Stimulated activated CD8-positive, alpha-beta memory T cell treated with anti-CD3 and anti-CD28 coated beads, Interleukin-4, amount 100 ng/mL, for 4 hours (primary cell): ENCODE data around the gene OTUD5.
A peak's percentile ranks its signal among the peaks of the same experiment; 100 is the strongest.

Experiments used
- DNase-seq, 2 donors: peaks; one replicate each; pipeline ENCODE4 v3.0.0-alpha.2; 2020; ENCODE audit warnings: low read depth in 2 of 2, low spot score in 1 of 2

OTUD5 gene

DNA sequence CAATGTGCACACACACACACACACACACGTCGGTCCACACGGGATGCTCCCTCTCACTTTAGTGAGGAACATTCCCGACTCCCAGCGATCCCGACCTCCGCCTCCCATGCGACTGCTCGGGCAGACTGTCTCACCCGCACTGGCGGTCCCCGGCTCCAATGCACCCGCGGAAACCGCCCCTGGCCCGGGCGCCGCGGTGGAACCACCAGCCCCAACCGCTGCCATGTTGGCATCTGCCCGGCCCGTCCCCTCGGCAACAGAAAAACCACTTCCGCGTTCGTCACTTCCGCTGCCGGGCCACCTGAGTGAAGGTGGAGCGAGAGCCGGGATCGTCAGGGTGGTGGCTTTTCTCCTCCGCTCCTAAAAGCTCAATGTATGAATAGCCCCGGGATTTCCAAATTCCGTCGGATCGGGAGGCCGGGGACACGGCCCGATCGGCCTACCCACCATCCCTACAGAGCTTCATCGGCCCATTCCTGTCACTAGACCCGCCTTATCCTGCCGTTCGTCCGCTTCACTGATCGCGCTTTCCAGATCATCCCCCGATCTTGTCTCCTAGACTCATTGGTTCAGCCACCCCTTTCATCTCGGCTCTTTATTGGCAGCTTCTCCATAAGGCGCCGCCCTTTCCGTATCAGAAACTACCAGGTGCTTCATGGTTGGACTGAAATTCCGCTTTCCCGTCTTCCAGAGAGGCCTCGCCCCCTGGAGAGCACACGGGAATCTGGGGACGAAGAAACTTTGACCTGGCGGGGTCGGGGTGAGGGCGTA, 45.8 kb downstream of the OTUD5 start, which contains the start of gene SLC35A2:
SLC35A2 (minus strand) TSS at position 235 of the 771 bp plus-strand sequence; CDS start at position 225, 10 bp downstream.
- peak; percentile 65 to 72 for DNase-seq

DNA sequence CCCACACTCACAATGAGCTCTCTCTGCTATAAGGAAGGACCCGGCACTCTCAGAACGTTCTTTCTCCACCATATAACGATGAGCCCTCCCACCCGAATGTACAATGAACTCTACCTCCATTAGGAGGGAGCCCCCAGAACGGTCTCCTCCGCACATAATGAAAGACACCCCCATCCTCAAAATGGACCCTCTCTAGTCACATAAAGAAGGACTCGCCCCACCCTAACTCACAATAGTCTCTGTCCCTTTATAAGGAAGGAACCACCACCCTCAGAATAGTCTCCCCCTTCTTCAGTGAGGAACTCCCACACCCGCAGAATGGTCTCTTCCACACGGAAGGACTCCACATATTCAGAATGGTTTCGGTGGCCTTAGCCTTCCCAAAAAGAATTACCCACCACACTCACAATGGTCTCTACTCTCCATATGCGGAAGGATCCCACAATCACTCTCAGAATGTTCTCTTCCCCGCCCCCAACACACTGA, 46.4 kb downstream of the OTUD5 start:
- DNase-seq: no peak

DNA sequence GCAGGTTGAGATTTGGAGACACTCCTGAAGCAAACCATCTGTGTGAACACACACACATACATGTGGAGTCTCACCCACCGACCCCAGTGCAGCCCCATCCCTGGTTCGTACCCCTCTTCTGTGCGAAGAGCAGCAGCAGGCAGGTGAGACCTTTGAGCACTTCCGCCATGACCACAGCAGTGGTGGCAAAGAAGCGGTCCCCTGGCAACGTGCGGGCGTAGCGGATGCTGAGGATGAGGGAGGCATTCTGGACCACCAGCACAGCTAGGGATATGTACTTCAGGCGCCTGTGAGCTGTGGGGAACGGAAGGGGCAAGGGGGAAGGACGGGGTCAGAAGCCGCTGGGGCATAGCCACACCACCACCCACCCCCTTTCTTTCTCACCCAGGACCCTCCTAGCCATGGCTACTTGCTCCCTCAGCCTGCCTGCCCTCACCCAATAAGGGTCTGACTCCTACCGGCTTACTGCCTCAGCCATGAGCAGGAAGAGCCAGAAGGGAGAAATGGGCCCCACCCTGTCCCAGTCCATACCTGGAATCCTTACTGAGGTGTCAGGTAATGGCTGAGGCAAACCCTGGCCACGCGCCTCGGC, 47.6 kb downstream of the OTUD5 start:
- DNase-seq: no peak

DNA sequence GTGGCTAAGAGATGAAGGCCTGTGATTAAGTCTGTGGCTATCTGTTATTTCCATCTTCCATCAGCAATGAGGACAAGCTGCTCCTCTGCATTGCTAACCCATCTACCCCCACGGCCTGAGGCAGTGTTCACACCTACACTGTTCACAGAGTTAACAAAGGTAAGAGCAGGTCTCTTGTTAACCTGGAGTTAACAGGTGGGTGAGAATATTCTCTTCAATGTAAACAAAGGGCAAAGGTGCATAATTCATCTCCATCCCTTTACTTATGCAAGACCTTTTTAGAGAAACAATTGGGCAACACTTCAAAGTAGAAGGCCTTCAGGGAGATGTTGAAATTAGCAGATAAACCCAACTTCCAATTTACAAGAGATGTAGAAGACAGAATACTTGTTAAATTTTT, 48.8 kb downstream of the OTUD5 start:
- no peak for DNase-seq

DNA sequence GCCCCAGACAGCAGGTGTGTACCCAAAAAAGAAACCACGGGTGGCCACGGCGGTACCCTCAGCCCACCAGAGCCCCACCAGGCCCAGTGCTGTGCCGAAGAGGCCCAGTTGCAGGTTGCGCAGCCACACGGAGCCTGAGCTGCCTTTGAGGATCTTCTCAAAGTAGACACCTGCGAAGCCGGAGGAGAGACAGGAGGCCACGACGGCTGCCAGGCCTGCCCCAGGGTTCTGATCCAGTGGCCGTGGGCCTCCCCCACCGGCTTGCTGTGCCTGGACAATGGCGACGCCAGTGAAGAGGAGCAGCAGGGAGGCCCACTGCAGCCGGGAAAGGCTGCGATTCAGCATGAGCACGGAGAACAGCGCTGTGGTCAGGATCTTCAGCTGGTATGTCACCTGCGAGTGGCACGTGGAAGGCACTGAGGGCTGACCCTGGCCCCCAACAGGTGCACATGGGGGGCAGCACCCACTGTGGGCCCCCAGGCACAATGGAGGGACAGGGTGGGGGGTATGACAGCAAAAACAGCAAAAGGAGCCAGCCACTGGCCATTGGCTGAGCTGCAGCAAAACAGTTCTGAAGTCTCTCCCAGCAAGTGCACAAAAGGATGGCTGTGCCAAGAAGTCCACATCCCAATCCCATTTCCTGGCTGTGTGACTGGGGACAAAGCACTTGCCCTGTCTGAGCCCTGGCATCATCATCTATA, 52.2 kb downstream of the OTUD5 start:
- DNase-seq: no peak

DNA sequence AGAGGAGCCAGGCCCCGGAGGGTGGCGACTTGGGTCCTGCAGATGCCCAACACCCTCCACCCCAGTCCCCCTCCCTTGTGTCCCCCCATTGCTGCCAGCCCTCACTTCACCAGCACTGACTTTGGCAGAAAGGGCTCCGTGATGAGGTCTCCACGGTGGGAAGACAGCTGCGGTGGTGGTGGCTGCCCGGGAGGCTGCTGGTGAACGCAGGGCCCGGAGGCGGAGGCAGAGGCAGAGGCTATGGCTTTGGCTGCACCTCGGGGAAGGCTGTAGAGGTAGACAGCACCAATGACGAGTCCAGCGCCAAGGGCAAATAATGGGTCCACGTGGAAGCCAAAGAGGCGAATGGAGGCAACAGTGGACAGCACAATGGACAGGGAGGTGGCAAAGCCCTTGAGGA, 52.8 kb downstream of the OTUD5 start:
- no peak for DNase-seq

DNA sequence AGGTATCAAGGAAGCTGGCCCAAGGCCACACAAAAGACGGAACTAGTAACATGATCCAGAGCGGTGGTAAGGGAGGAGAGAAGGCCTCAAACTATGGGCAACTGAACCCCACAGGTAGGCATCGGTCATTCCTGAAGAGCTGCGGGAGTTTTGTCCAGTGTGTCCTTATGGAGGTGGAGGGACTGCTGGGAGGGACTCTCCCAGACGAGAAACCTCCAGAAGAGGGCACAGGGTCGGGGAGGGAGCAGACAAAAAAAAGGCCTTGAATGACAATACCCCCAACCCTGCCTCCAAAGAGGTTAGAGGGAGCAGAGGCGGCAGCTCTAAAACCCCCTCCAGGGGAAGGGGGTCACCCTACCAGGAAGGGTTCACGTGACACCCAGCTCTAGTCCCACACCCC, 53.2 kb downstream of the OTUD5 start:
- no peak for DNase-seq

DNA sequence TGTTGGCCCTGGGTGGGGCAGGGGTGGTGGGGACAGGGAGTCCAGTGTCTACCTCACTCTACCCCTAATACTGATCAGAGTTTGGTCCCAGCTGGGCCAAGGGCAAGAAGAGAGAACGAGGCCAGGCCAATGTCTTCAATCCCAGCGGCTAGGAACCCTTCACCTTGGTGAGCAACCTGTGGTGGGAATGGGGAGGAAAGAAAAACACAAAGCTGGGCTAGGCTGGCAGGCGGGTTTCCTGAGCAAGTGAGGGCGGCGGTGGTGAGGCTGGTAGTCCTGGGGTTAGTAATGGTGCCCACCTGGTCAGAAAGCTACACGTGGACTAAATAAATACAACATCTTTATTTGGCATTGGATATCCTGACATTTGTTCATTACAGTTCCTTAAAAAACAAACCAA, 54.1 kb downstream of the OTUD5 start:
- DNase-seq: no peak

DNA sequence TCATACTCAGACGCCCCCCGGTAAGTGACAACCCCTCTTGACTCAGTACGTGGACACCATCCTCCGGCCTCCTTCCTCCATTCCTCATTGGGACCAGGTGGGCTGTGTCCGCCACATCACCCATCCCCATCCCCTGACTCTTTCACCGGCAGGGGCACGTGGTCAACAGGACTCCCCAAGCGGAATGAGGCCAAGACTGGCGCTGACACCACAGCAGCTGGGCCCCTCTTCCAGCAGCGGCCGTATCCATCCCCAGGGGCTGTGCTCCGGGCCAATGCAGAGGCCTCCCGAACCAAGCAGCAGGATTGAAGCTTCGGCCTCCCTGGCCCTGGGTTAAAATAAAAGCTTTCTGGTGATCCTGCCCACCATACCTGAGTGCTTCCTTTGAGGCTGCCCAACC, 54.6 kb downstream of the OTUD5 start:
- no peak for DNase-seq

DNA sequence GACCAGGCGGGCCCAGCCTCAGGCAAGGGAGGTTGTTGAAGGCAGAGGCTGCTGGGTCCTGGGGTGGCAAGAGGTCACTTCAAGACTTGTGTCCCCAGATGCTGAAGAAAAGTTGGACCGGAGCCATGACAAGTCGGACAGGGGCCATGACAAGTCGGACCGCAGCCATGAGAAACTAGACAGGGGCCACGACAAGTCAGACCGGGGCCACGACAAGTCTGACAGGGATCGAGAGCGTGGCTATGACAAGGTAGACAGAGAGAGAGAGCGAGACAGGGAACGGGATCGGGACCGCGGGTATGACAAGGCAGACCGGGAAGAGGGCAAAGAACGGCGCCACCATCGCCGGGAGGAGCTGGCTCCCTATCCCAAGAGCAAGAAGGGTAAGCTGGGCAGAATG, 55.3 kb downstream of the OTUD5 start:
- no peak for DNase-seq

DNA sequence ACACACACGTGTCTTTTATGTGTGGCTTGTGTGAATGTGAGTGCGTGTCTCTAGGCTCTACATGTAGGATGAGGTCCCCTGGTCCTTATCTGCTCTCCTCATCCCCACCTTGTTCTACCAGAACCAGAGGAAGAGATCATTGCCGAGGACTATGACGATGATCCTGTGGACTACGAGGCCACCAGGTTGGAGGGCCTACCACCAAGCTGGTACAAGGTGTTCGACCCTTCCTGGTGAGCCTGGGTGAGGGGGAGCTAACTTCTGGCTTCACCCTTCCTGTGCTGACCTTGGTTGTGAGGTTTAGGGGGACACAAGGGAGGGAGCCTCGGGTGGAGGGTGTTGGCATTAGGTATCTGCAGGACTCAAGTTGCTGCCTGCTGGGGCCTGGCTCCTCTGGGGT, 56.3 kb downstream of the OTUD5 start:
- DNase-seq: no peak

DNA sequence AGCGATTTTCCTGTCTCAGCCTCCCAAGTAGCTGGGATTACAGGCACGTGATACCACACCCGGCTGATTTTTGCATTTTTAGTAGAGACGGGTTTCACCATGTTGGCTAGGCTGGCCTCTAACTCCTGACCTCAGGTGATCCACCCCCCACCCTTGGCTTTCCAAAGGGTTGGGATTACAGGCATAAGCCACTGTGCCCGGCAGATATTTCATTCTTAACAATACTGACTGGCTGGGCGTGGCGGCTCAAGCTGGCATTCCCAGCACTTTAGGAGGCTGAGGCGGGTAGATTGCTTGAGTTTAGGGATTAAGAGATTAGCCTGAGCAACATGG, 58.4 kb downstream of the OTUD5 start:
- DNase-seq: no peak

DNA sequence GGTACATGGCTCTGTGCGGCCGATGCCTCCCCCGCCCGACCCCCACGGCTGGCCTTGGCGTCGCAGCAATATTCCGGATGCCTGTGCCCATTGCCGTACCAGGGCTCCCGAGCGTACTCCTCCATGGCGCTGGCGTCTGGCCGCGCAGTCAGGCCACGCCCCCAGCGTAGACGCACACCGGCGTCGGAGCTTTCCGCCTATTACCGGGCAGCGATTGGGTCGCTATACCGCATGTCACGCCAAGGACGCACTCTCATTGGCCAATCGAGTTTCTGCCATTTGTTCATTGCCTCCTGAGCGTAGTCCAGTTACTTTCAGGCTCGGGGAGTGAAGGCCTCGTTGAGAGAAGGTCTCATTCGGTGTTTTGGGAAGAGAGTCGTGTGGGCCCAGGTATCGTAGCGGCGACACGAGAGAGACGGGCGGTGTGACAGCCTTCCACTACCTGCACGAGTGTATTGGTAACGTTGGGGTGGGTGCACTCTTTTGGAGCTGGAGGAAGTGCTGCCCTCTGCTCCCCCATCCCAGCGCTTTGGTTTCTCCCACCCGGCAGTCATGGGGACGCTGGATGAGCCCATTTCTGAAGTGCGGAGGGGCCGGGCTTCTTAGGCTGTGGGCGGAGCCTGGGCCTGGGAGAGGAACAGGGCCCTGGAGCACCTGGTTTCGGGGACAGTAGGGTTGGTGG, 59.6 kb downstream of the OTUD5 start, which contains the start of the genes PQBP1 and TIMM17B:
PQBP1 (plus strand) TSS at position 306 of the 682 bp plus-strand sequence. CDS start 580 bp downstream, outside the sequence.
TIMM17B (minus strand) TSS at position 144 of the 682 bp plus-strand sequence; CDS start at position 125, 19 bp downstream.
- DNase-seq: peak; percentile 58 to 75

DNA sequence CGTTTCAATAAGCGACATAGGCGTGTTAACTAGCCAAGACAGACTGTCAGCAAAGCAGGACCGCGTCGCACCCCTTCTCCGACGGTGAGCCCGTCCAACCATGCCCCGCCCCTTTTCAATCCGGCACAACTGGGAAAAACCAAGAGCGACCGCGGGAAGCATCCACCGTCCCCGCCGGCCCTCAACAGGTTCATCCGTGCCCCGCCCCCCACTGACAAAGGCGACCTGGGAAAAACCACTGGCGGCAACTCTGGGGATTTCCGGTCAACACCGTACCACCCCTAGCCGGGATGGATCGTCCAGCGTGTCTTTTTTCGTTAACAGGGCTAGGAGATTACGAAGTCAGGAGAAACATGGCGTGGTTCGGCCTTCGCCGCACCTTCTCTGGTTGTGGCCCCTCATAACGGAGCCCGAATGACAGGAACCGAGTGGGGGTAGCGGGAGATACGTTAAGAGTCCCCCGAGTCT, 60.2 kb downstream of the OTUD5 start:
- DNase-seq: peak in 1 of 2 donors; percentile 38

DNA sequence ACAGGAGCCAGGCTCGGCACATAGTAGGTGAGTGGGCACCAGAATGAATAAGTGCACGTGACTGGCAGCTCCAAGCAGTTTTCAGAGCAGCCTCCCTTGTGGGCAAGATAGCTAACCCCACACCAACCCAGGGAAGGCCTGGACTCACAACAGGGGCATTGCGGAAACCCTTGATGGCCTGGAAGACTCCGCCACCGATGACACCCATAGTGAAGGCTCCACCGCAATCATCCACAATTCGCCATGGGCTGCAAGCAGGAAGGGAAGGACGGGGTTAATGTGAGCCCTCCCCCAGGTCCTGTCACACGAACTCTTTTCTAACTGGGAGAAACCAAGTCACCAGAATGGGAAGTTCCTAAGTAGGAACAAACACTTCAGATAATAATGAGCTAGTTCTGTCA, 60.8 kb downstream of the OTUD5 start:
- no peak for DNase-seq

DNA sequence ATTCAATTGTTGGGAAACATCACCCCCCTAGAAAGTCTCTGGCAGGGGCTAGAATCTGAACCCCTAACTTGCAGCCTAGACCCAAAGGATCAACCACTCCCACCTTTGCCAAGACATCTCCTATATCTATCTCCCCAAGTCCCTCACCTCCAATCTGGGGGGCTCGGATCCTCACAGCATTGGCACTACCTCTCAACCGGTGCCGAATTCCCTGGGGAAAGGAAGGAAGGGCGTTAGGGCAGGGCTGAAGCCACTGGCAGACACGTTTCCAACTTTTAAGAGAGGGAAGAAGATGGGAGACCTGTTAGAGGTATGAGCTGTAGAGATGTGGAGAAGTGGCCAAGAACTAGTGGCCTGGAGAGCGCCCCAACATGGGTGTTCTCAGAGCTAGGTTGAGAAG, 62.5 kb downstream of the OTUD5 start:
- DNase-seq: no peak

DNA sequence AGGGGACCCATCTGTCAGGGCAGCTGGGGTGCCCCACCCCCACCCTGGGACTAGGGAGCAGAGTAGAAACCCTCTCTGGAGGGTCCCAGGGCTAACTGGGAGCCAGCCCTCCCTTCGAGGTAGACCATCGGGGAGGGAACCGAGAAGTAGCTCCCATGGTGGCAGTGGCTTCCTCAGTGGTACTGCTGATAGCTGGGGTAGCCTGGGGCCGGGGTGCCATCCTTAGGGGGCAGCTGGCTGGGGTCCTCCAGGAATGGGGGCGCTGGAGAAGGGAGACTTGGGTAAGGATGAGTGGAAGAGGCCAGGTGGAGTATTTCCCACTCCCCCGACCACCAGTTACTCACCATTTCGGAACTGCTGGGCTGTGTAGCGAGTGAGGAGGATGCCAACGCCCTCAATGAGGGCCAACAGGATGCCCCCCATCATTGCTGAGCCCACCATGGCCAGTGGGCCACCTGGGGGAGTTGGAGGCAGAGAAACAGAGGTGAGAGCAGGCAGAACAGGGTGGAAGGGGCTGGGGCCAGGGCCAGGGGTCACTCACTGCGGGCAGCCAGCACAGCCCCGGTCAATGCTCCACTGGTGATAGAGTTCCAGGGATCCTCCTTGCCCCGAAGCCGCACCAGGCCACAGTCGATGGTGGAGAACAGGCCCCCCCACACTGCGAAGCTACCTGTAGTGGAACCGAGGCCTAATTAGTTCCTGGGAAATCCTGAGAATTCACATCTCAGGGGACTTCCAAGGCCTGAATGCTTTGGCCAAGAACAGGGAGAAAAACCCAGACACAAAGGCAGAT, 63.7 kb downstream of the OTUD5 start:
- DNase-seq: no peak

DNA sequence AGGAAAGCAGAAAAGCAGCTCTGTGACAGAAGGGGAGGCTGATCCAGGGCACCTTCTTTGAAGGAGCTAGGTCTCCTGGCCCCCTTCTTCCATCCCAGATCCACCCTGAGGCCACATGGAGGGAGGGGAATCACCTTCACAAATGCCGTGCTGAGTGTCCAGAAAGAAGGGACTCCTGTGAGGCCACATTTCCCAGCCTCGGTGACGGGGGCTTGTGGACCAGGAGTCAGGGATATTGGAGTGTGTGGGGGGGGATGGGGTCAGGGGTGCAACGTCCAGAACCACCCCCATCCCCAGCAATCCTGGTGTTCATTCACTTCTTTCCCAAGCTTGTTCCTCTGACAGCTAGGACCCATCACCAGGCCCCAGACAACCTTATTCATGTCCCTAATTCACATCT, 64.5 kb downstream of the OTUD5 start:
- no peak for DNase-seq

DNA sequence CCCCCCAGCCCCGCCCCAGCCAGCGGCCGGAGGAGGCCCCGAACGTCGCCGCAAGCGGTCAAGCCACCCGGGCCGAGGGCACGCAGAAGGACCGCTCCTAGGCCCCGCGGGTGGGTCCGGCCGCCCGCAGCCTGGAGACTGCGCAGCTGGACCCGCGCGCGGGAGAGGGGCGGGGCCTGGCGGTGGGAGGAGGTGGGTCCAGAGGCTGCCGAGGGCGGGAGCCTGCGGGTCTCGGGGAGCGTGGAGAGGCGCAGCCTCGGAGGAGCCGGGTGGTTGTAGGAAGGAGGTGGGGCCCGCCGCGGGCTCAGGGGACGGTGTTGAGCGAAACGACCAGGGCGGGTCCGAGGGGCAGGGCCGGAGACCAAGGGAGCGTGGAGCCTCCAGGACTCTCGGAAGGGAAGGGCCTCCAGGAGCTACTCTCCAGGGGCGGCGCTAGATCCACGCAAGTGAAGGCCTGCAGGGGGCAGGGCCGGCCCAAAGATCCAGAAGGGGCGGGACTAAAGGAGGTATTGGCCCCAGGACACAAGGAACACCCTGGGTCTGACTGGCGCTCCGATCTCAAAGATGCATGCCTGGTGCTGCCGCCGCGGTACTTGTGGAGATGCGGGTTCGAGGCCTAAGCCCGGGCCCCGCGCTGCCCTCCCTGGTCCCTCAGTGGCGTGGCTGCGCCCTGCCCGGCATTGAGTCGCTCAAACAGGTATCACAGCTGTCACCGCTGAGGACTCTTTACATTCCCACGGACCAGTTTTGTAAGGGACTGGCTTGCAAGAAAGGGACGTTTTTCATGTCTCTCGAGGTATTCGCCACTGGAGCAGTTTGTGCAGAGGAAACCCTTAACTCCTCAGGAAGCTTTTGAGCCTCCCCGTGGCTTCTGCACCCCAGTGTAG, 65.8 kb downstream of the OTUD5 start:
- peak; percentile 32 to 49 for DNase-seq
